HepG2 (cell line): Measurements from ENCODE around the gene CTSZ. TPM values are rescaled to one million over a fixed set of nuclear protein-coding genes. Genes with fewer than 3 reads are reported as not detected.

Experiments
- ATAC-seq: fragments of 200-7000 bp; cut with Tn5 transposase; 3 replicates; pipeline ENCODE4 v1.9.1; 2020; ENCODE audit warnings: mild to moderate bottlenecking, moderate library complexity
- BruUV-seq: library from RNA; stranded (reverse); fragments of 400-500 nt; replicated peaks from 2 replicates; lab custom pipeline; 2021; lab: Mats Ljungman, UMichigan
- CTCF ChIA-PET: fragments of 300-600 bp; formaldehyde crosslinking; extraction: SDS; loops from one replicate; lab custom pipeline; 2021; ENCODE audit warnings: low total read pairs, inconsistent platforms, low intra/inter-chr PET ratio; lab: Yijun Ruan, JAX
- POLR2A ChIA-PET: fragments of 350-600 bp; sonication (Branson Sonifier 250); formaldehyde crosslinking; loops from one replicate; lab custom pipeline; 2020; ENCODE audit warnings: antibody characterized with exemption, inconsistent platforms; lab: Yijun Ruan, JAX
- DNase-seq: peaks from one replicate; pipeline ENCODE4 v3.0.0-alpha.2; 2015; ENCODE audit warnings: low spot score
- FAIRE-seq: peaks from 3 replicates; lab custom pipeline; 2011; peaks lifted over from hg19 to GRCh38; lab: Jason Lieb, UNC
- H2AFZ ChIP-seq: one replicate; pipeline ENCODE4 v1.6.1; 2011; ENCODE audit warnings: low read length, inconsistent platforms
- H3K27ac ChIP-seq: fragments of 300-600 bp; 3 replicates; pipeline ENCODE4 v1.8.0; 2011; ENCODE audit warnings: mixed run types, mild to moderate bottlenecking, mixed read lengths, low read length, inconsistent platforms; ENCODE audit not compliant: insufficient read depth; ENCODE audit errors: extremely low read length
- H3K27me3 ChIP-seq, 2 experiments: fragments of 200-600 bp in 1 of 2; 2 replicates in 1 of 2; 3 replicates in 1 of 2; pipeline versions ENCODE4 v1.6.0 to v1.8.0; 2011; ENCODE audit warnings: low read length in 2 of 2, mild to moderate bottlenecking in 2 of 2, moderate library complexity in 2 of 2, inconsistent platforms in 1 of 2; ENCODE audit not compliant: insufficient read depth in 2 of 2, control insufficient read depth in 1 of 2
- H3K36me3 ChIP-seq, 2 experiments: fragments of 200-600 bp in 1 of 2; replicated peaks in 1 of 2; 2 replicates in 1 of 2; 3 replicates in 1 of 2; pipeline versions ENCODE4 v1.5.1 to v1.8.0; 2011; ENCODE audit warnings: low read length in 2 of 2, inconsistent platforms in 1 of 2; ENCODE audit not compliant: insufficient read depth in 2 of 2, control insufficient read depth in 1 of 2
- H3K4me1 ChIP-seq: 2 replicates; pipeline ENCODE4 v1.5.1; 2012; ENCODE audit warnings: low read length, inconsistent platforms; ENCODE audit not compliant: insufficient read depth
- H3K4me2 ChIP-seq: 2 replicates; pipeline ENCODE4 v1.6.0; 2011; ENCODE audit warnings: low read depth, low read length, inconsistent platforms
- H3K4me3 ChIP-seq, 3 experiments: fragments of 200-600 bp in 1 of 3; sonication (generic), shearing (Covaris generic) in 1 of 3; replicated peaks in 1 of 3; 2 replicates each; pipeline ENCODE4 v1.5.1; 2011 to 2016; ENCODE audit warnings: low read length in 3 of 3, inconsistent platforms in 2 of 3, low read depth in 2 of 3, mild to moderate bottlenecking in 2 of 3, control low read depth in 1 of 3, mixed read lengths in 1 of 3; ENCODE audit not compliant: insufficient read depth in 1 of 3
- H3K79me2 ChIP-seq: one replicate; pipeline ENCODE4 v1.6.1; 2011; ENCODE audit warnings: low read length, inconsistent platforms; ENCODE audit not compliant: insufficient read depth
- H3K9ac ChIP-seq: 2 replicates; pipeline ENCODE4 v1.6.0; 2011; ENCODE audit warnings: mild to moderate bottlenecking, low read depth, low read length, inconsistent platforms; ENCODE audit not compliant: insufficient read depth
- H3K9me3 ChIP-seq: 2 replicates; pipeline ENCODE4 v1.5.1; 2012; ENCODE audit warnings: mild to moderate bottlenecking, low read length
- H4K20me1 ChIP-seq: 2 replicates; pipeline ENCODE4 v1.6.0; 2011; ENCODE audit warnings: inconsistent platforms, mild to moderate bottlenecking, low read length, moderate library complexity; ENCODE audit not compliant: insufficient read depth
- DNMT1 ChIP-seq: sonication (generic); formaldehyde crosslinking; IDR thresholded peaks from 2 replicates; pipeline ENCODE4 v1.5.1; 2020; ENCODE audit warnings: mild to moderate bottlenecking, missing genetic modification reagents
- ETV5 ChIP-seq: IDR thresholded peaks from 2 replicates; pipeline ENCODE4 v1.6.1; 2018; ENCODE audit warnings: missing biosample characterization, missing genetic modification reagents, inconsistent platforms, borderline replicate concordance
- FIP1L1 ChIP-seq: fragments of 200-400 bp; formaldehyde crosslinking; IDR thresholded peaks from 2 replicates; pipeline ENCODE4 v1.6.1; 2018; ENCODE audit warnings: low read depth, mild to moderate bottlenecking, low read length, moderate library complexity, borderline replicate concordance; ENCODE audit not compliant: insufficient read depth
- HNRNPL ChIP-seq: fragments of 200-400 bp; formaldehyde crosslinking; IDR thresholded peaks from 2 replicates; pipeline ENCODE4 v1.6.1; 2017; ENCODE audit warnings: mild to moderate bottlenecking, low read depth, low read length
- LCORL ChIP-seq, 2 experiments: fragments of 450-650 bp in 1 of 2; sonication (generic) in 1 of 2; formaldehyde crosslinking in 1 of 2; IDR thresholded peaks; 2 replicates each; pipeline versions ENCODE4 v1.5.0 to v1.6.1; 2017 to 2020; ENCODE audit warnings: antibody characterized with exemption in 1 of 2, missing genetic modification reagents in 1 of 2
- PCBP1 ChIP-seq: fragments of 200-400 bp; formaldehyde crosslinking; IDR thresholded peaks from 2 replicates; pipeline ENCODE4 v1.6.1; 2017; ENCODE audit warnings: mild to moderate bottlenecking, low read depth, low read length, borderline replicate concordance
- SP1 ChIP-seq, 2 experiments: fragments of 450-650 bp in 1 of 2; sonication (generic) in 1 of 2; formaldehyde crosslinking in 1 of 2; IDR thresholded peaks; 2 replicates each; pipeline versions ENCODE4 v1.4.0 to v1.6.1; 2016 to 2020; ENCODE audit warnings: missing genetic modification reagents in 1 of 2
- SP2 ChIP-seq: sonication (generic); formaldehyde crosslinking; IDR thresholded peaks from 2 replicates; pipeline ENCODE4 v1.5.1; 2020; ENCODE audit warnings: mild to moderate bottlenecking, missing genetic modification reagents
- SRSF1 ChIP-seq: fragments of 200-400 bp; formaldehyde crosslinking; optimal IDR thresholded peaks from 2 replicates; pipeline ENCODE3; 2017; ENCODE audit warnings: mild to moderate bottlenecking, low read depth, low read length, moderate library complexity
- ZIK1 ChIP-seq: sonication (generic); formaldehyde crosslinking; IDR thresholded peaks from 2 replicates; pipeline ENCODE4 v1.5.0; 2020; ENCODE audit warnings: mild to moderate bottlenecking, low read depth, missing genetic modification reagents, borderline replicate concordance
- ZNF556 ChIP-seq: sonication (generic); formaldehyde crosslinking; IDR thresholded peaks from 2 replicates; pipeline ENCODE4 v1.4.0; 2020; ENCODE audit warnings: mild to moderate bottlenecking, missing genetic modification reagents, borderline replicate concordance
- ZSCAN31 ChIP-seq: sonication (generic); formaldehyde crosslinking; IDR thresholded peaks from 2 replicates; pipeline ENCODE4 v1.5.0; 2020; ENCODE audit warnings: low read depth, mild to moderate bottlenecking, missing genetic modification reagents
- WGBS: methylation state at CpG from one replicate; pipeline ENCODE4 v1.1.6; 2017; ENCODE audit warnings: low lambda C conversion rate; 5-methylcytosine and 5-hydroxymethylcytosine counted together
- in situ Hi-C: cut with HindIII; loops from 2 replicates; pipeline ENCODE4 v1.10.0; 2017; ENCODE audit warnings: low pct_unique_long_range_greater_than_20kb; ENCODE audit not compliant: extremely low pct_ligation_motif_present
- intact Hi-C: fragments of 100-400 bp; cut with micrococcal nuclease; formaldehyde crosslinking; loops from one replicate; pipeline ENCODE4 v1.10.0; 2022; ENCODE audit not compliant: unreplicated experiment
- polyA plus RNA-seq, 8 experiments: library from polyadenylated mRNA; depleted of rRNA in 3 of 8; stranded (reverse) in 7 of 8; unstranded in 1 of 8; fragments of >200 nt; fragmentation: Illumina TruSeq in 4 of 8; extraction: Trizol in 4 of 8; gene quantifications; 2 replicates each; pipeline versions ENCODE4 v1.2.1 to v1.2.3, GENCODE V29; 2011 to 2016; ENCODE audit warnings: low read depth in 4 of 8, missing spikeins in 1 of 8, mixed read lengths in 1 of 8; ENCODE audit not compliant: insufficient read depth in 1 of 8
- total RNA-seq, 5 experiments: library from RNA; depleted of rRNA; stranded (reverse); fragments of >200 nt; fragmentation: Illumina TruSeq; extraction: Trizol; gene quantifications; 2 replicates each; pipeline ENCODE4 v1.2.3, GENCODE V29; 2016; ENCODE audit warnings: low read depth in 1 of 5
- TF ChIP-seq, protein P1 (sequence below): sonication (generic); formaldehyde crosslinking; IDR thresholded peaks from 2 replicates; pipeline ENCODE4 v1.8.1; 2023; ENCODE audit warnings: mild to moderate bottlenecking, moderate library complexity, missing genetic modification reagents
- TF ChIP-seq, protein P2 (sequence below): sonication (generic); formaldehyde crosslinking; IDR thresholded peaks from 2 replicates; pipeline ENCODE4 v1.8.0; 2022; ENCODE audit warnings: missing genetic modification reagents, mild to moderate bottlenecking, borderline replicate concordance
- TF ChIP-seq, protein P3 (sequence below): fragments of 450-650 bp; IDR thresholded peaks from 2 replicates; pipeline ENCODE4 v1.6.1; 2017; ENCODE audit warnings: mild to moderate bottlenecking

CTSZ gene
- total and polyA plus RNA-seq, 2 of the 13 experiments (the other 11 are each of a cell fraction or from before 2014, with no cell fraction given), result 0.33 TPM; not detected in 1

DNA sequence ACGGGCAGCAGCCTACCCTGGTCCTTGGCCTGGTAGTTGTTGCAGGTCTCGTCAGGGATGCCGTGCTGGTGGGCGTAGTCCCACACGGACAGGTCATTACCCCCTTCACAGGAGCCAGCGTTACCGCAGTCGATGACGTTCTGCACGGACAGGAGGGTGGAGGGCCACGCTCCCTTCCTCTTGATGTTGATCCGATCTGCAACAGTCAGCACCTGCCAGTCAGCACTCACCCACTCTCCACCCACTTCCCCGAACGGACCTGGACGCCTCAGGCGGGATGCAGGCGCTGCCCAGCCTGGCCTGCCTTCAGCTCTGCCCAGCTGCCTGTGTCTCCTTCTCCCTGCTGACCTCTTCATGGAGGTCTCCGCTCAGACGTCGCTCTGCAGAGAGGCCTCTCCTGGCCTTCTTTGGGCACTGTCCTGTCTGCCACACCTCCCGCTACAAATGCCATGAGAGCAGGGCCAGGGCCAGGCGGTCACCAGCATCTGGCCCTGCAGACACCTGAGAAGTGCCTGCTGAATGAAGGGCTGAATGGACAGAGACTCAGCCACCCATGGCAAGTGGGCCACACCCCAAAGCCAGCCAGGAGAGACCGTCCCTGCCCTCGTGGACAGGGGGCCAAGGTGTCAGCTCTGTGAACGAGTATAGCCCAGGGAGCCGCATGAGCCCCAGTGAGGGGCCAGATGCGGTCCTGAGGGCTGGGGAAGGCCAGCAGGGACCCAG lies 5.4 kb downstream of the CTSZ start:
- Histone ChIP-seq H4K20me1 (no peaks in the 10 kb centered on the region), H3K9me3 (no peaks in the 10 kb centered on the region), H3K79me2 (no peaks in the 10 kb centered on the region), H3K27me3 (peaks cover 2 to 27% of the 10 kb centered on the region in 2 experiments), H3K36me3 (no peaks in the 10 kb centered on the region; a peak in 1 of 5 replicates), H3K4me2 (peak overlapping the region; percentile 90; the same call in 1 of the 2 replicates), H3K27ac (no peak overlapping the region), H3K4me1 (peaks cover 70% of the 10 kb centered on the region), H3K4me3 (peak overlapping the region in 1 of 3 experiments; percentile 6; a peak in 1 of 6 replicates), H2AFZ (no peak overlapping the region), H3K9ac (no peak overlapping the region)
- FAIRE-seq (no peak), ATAC-seq (no peak), DNase-seq (no peak)
- CTCF ChIA-PET, result no interaction called here
- BruUV-seq, result no TSS peak
- in situ Hi-C loops (no loop called here), intact Hi-C loops (no loop called here)
- POLR2A ChIA-PET, result interaction anchor here (0.9 to 1.8 kb wide), 3 partner anchors 9 to 49 kb away, joined by 3 to 6 read pairs (median 4); partner anchors contain the start of gene ATP5F1E
- 58% methylated on average over 27 of the region's 27 CpGs for WGBS
- TF ChIP-seq HNRNPL (0 out of 2 replicates have a peak, but pooled peaks have one; percentile 25), ETV5 (0 out of 2 replicates have a peak, but pooled peaks have one; percentile 18), LCORL (IDR thresholded peaks at IDR 0.05) (no peak), LCORL (CRISPR knock-in tag; IDR thresholded peaks at IDR 0.05) (peak; percentile 28; the same call in 1 of the 2 replicates), SP2 (CRISPR knock-in tag) (peak; percentile 1; the same call in 1 of the 2 replicates), SP1 (IDR thresholded peaks at IDR 0.05) (no peak), SP1 (CRISPR knock-in tag; IDR thresholded peaks at IDR 0.05) (no peak), ZSCAN31 (0 out of 2 replicates have a peak, but pooled peaks have one; percentile 38), PCBP1 (0 out of 2 replicates have a peak, but pooled peaks have one; percentile 7), DNMT1 (peak; percentile 41; the same call in 1 of the 2 replicates), FIP1L1 (0 out of 2 replicates have a peak, but pooled peaks have one; percentile 6), ZNF556 (0 out of 2 replicates have a peak, but pooled peaks have one; percentile 11), ZIK1 (CRISPR knock-in tag) (0 out of 2 replicates have a peak, but pooled peaks have one; percentile 19), SRSF1 (peak; percentile 51)
- TF ChIP-seq, protein P1, sequence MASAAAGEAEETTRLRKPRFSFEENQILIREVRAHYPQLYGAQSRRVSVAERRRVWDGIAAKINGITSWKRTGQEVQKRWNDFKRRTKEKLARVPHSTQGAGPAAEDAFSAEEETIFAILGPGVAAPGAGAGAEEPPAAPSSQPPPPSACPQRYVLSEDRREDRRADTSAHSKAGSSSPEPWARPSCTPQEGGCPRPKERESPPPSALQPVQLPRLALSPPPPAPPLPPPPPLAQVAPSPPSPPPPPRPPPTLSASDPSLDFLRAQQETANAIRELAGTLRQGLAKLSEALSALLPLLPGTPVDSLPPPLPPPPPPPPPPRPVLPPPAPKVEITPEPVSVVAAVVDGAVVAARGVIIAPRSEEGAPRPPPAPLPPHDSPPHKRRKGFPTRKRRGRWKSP (CRISPR knock-in tag), result no peak
- TF ChIP-seq, protein P2, sequence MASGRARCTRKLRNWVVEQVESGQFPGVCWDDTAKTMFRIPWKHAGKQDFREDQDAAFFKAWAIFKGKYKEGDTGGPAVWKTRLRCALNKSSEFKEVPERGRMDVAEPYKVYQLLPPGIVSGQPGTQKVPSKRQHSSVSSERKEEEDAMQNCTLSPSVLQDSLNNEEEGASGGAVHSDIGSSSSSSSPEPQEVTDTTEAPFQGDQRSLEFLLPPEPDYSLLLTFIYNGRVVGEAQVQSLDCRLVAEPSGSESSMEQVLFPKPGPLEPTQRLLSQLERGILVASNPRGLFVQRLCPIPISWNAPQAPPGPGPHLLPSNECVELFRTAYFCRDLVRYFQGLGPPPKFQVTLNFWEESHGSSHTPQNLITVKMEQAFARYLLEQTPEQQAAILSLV (CRISPR knock-in tag), result peak; percentile 17; the same call in 1 of the 2 replicates
- TF ChIP-seq, protein P3, sequence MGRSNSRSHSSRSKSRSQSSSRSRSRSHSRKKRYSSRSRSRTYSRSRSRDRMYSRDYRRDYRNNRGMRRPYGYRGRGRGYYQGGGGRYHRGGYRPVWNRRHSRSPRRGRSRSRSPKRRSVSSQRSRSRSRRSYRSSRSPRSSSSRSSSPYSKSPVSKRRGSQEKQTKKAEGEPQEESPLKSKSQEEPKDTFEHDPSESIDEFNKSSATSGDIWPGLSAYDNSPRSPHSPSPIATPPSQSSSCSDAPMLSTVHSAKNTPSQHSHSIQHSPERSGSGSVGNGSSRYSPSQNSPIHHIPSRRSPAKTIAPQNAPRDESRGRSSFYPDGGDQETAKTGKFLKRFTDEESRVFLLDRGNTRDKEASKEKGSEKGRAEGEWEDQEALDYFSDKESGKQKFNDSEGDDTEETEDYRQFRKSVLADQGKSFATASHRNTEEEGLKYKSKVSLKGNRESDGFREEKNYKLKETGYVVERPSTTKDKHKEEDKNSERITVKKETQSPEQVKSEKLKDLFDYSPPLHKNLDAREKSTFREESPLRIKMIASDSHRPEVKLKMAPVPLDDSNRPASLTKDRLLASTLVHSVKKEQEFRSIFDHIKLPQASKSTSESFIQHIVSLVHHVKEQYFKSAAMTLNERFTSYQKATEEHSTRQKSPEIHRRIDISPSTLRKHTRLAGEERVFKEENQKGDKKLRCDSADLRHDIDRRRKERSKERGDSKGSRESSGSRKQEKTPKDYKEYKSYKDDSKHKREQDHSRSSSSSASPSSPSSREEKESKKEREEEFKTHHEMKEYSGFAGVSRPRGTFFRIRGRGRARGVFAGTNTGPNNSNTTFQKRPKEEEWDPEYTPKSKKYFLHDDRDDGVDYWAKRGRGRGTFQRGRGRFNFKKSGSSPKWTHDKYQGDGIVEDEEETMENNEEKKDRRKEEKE, result no peak
